ENCODE data around the gene SYT14. TPM values are rescaled to one million over a fixed set of nuclear protein-coding genes. Genes with fewer than 3 reads are reported as not detected.
"Not testable (repeated sequence)": the region's sequence is repeated elsewhere in the genome, so short reads cannot be mapped to it uniquely, and the experiment has no call there.

Gene SYT14
- total RNA-seq, 1 donor from 2014 or later = 65.8 TPM

DNA sequence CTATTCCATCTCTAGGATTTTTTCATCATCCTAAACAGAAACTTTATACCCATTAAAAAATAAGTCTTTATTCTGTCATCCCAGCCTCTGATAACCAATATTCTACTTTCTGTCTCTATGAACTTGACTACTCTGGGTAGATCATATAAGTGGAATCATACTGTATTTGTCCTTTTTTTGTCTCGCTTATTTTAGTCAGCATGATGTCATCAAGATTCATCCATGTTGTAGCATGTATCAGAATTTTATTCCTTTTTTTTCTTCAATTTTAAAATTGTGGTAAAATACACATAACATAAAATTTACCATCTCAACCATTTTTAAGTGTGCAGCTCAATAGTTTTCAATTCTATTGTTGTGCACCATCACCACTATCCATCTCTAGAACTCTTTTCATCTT, 90.0 kb downstream of the SYT14 start:
- no peak for DNase-seq

GRCh38 chr1:210031473-210031872, 93.5 kb downstream of the SYT14 start:
- no peak for DNase-seq

GRCh38 chr1:210043058-210043457, 105.0 kb downstream of the SYT14 start:
- no peak for DNase-seq

GRCh38 chr1:210049616-210050015, 111.6 kb downstream of the SYT14 start:
- no peak for DNase-seq

GRCh38 chr1:210050491-210050890, 112.5 kb downstream of the SYT14 start:
- DNase-seq = not testable (repeated sequence)

- DNase-seq = no peak
Measured at GRCh38 chr1:210053126-210053525, 115.1 kb downstream of the SYT14 start.

GRCh38 chr1:210057593-210057992, 119.6 kb downstream of the SYT14 start:
- DNase-seq = no peak

DNA sequence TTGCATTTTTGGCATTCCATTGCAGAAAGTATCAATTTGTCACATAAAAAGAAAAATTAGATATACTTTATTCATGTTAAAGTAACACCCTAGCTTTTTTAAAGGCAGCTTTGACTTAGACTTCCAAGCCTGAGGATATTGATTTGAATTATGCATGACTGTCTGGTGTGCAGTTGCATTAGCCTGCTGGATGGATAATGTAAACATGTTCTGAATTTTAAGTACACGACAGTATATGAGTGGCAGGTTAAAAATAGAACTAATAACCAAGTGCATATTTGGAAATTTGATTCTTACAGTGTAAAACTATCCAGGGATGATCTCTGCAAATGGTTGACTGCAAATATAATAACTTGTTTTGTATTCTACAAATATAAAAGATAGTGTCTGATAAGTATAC, 124.0 kb downstream of the SYT14 start:
- no peak for DNase-seq

DNA sequence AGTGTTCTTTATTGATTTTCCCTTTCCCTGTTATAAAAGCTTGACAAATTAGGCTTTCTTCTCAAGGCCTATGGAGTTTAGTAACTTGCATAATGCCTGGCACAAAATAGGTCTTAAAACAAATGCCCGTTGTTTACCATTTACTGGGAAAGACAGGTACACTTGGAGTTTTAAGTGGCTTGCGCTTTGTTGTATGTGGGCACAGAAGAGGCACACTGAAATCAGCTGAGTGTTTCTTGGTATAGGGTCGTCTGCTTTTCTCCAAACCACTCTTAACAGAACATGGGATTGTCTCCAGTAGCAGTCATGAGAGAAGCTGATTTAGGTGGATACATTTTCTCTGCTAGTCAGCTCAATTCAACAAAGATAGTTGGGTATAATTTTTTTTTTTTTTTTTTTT, 132.5 kb downstream of the SYT14 start:
- no peak for DNase-seq

DNA sequence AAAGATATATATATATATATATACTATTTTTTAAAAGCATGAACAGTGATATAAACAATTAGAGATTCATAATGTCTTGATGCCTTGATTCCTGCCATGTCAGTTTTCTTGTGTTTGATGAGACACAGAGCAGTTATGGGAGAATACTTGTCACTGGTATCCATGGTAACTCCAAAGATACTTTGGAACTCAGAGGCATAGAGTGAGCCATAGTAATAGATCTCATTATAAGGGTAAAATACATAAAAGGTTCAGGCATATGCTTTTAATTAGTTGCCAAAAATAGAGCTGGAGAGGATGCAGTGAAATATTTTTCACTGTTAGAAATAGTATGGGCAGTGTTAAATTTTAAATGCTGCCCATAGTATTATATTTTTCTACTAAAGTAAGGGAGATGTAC, 134.1 kb downstream of the SYT14 start:
- no peak for DNase-seq

- DNase-seq = no peak
Measured at GRCh38 chr1:210072896-210073504, 135.0 kb downstream of the SYT14 start.

GRCh38 chr1:210074904-210075303, 136.9 kb downstream of the SYT14 start:
- DNase-seq = no peak

DNA sequence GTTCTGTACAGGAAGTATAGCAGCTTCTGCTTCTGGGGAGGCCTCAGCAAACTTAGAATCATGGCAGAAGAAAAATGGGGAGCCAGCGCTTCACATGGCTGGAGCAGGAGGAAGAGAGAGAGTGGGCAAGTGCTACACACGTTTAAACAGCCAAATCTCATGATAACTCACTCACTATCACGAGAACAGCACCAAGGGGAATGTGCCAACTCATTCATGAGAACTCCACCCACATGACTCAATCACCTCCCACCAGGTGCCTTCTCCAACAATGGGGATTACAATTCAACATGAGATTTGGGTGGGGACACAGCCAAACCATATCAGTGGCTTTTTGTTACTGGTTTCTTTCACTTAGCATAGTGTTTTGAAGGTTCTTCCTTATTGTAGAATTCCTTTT, 138.6 kb downstream of the SYT14 start:
- DNase-seq = no peak

- DNase-seq = no peak
Measured at GRCh38 chr1:210081494-210081893, 143.5 kb downstream of the SYT14 start.

- DNase-seq = no peak
Measured at GRCh38 chr1:210085359-210085758, 147.3 kb downstream of the SYT14 start.

- DNase-seq = no peak
Measured at GRCh38 chr1:210087058-210087457, 149.0 kb downstream of the SYT14 start.

DNA sequence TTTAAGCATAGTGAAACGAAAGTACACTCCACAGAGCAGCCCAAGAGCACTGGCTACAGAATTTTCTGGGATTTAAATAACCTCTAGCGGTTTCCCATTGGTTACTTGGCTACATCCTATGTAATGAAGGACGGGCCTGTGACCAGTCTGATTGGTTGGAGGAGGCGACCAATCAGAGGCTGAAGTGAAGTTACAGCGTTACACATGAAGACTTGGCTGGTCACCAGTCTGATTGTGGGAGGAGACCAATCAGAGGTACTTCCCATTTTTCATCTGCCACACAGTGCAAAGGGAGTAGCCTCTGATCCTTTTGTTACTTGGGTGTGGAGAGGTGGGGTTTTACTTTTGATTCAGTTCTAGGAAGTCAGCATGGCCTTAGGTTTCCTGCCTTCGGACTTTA, 151.8 kb downstream of the SYT14 start:
- DNase-seq = no peak

DNA sequence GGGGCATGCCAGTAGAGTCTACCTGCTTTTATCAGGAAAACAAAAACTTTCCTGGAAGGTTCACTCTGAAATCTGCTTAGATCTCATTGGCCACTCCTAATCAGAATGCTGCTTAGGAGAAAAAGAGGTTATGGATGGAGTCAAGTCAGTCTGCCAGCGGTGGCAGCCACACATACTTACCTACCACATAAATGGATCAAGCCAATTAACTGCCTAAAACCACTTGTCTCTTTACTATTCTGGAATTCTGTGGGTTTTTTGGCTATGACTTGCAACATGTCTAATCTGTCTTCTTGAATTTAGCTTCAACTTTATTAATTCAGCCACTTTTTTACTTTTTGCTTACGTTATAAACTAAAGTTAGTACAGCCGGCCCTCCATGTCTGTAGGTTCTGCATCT, 154.3 kb downstream of the SYT14 start:
- DNase-seq = no peak

DNA sequence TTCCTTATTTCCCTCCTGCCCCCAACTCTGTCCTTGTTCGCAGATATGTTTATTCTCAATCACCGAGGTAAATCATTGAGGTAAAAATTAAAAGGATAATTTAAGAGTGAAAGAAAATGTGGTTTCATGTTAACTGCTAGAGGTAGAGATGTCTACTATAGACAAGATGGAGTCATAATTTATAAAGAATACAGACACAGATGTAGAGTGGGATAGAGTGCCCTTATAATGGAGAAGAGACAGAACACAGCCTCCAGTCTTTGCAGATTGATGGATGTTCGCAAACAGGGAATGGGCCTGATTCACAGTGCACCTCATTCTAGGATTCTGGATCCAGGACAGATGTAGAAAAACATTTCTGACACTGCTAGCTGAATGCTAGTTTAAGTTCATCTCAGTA, 155.4 kb downstream of the SYT14 start:
- no peak for DNase-seq

- no peak for DNase-seq
Measured at GRCh38 chr1:210098356-210098755, 160.3 kb downstream of the SYT14 start.

- no peak for DNase-seq
Measured at GRCh38 chr1:210099921-210100320, 161.9 kb downstream of the SYT14 start.

DNA sequence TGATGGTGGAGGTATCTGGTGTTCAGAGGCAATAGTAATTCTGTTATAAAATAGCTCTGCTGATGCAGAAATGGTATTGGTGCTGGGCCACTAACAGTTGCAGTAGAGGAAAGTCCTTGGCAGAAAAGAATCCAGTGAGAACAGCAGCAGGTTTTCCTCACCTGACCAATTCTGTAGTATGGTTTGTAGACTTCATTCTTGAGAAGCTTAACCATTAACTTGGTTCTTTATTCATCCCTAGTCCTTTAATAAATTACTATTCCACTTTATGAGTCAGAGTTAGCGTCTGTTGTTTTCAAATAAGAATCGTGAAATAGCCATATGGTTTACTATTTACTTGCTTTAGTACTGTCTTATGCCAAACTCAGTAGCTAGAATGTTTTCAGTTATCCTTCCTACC, 166.1 kb downstream of the SYT14 start:
- no peak for DNase-seq

DNA sequence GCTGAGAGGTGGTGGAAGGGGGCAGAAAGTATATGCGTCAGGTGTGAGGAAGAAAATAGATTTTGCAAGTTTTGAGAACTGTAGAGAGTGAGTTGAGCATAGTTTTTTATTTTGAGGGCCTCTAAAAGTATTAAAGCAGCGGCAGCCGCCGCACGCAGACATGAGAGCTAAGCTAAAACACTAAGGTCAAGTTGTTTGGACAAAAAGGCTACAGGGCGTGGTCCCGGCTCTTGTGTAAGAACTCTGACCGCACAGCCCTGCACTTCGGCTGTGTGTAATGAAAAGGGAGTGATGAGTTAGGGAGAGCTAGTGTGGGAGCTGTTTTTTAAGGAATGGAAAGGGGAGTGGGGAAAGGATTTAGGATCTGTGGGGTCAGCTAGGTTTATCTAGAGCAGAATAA, 174.9 kb downstream of the SYT14 start:
- not testable (repeated sequence) for DNase-seq

DNA sequence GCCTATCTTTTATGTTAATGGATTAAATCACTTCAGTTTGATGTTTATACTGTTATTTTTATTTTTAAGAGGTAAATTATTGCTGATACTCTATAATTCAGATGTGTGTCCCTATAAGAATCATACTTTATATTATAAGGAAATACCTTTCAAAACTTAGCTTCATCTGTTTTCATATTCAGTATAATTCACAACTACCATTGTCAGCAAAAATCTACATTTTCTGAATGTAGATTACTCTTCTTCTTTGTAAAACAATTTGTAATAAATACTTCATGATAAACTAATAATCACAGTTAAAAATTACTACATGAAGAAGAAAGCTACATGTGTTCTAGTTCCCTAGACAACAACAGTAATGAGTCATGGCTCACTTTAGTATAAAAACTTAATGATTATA, 179.2 kb downstream of the SYT14 start:
- no peak for DNase-seq

GRCh38 chr1:210117681-210118170, 179.7 kb downstream of the SYT14 start:
- no peak for DNase-seq
